KOPT-K1 (cell line): ENCODE results near the gene LRP8.

Experiments used
- H3K27ac ChIP-seq: fragments of 200-600 bp; sonication (generic); 2 replicates; pipeline ENCODE4 v1.5.1; 2016; ENCODE audit warnings: antibody characterized with exemption, mild to moderate bottlenecking, low read depth, low read length; ENCODE audit not compliant: poor library complexity, severe bottlenecking
- H3K36me3 ChIP-seq: fragments of 200-600 bp; sonication (generic); 2 replicates; pipeline ENCODE4 v1.5.1; 2017; ENCODE audit warnings: antibody characterized with exemption, mild to moderate bottlenecking, low read length, moderate library complexity; ENCODE audit not compliant: insufficient read depth
- H3K9me3 ChIP-seq: fragments of 200-600 bp; sonication (generic); 2 replicates; pipeline ENCODE4 v1.5.1; 2017; ENCODE audit warnings: antibody characterized with exemption, low read length, mild to moderate bottlenecking; ENCODE audit not compliant: insufficient read depth, poor library complexity, severe bottlenecking

Gene LRP8

GRCh38 chr1:53336146-53336545 lies 8.3 kb upstream of the LRP8 start:
- H3K36me3 ChIP-seq = no peaks in the 10 kb centered on the region
- no peaks in the 10 kb centered on the region for H3K9me3 ChIP-seq
- H3K27ac ChIP-seq = no peak overlapping the region

DNA sequence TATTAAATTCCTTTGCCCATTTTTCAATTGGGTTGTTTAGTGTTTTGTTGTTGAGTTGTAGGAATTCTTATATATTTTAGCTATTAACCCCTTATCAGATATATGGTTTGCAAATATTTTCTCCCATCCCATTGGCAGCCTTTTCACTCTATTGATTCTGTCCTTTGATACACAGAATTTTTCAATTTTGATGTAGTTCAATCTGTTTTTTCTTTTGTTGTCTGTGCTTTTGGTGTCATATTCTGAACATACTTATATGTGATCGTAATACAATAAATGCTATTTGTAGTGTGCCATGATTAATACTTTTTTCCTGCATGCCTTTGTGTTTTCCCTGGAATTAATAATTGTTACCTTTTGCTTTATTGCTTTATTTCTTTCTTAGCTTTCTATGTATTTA lies 7.8 kb upstream of the LRP8 start:
- H3K9me3 ChIP-seq = no peaks in the 10 kb centered on the region
- H3K36me3 ChIP-seq = no peaks in the 10 kb centered on the region
- H3K27ac ChIP-seq = no peak overlapping the region

- no peaks in the 10 kb centered on the region for H3K36me3 ChIP-seq
- no peak overlapping the region for H3K27ac ChIP-seq
- H3K9me3 ChIP-seq = no peaks in the 10 kb centered on the region
Observed at GRCh38 chr1:53334781-53335180, 6.9 kb upstream of the LRP8 start.

DNA sequence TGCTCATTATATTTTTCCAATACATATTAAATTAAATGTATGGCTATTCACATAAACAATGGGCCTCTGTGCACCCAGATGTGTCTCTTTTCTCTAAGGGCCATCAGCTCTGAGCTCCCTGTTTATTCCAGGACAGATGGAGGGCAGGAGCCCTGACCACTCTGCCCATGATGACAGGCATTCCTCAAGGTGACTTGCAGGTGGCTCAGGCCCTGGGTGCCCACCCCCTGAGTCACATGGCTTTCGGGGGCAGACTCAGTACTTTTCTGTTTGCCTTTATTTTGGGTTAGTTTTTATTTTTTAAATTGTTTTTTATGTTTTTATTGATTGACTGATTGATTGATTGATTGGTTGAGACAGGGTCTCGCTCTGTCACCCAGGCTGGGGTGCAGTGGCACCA lies 6.4 kb upstream of the LRP8 start:
- no peaks in the 10 kb centered on the region for H3K36me3 ChIP-seq
- no peak overlapping the region for H3K27ac ChIP-seq
- H3K9me3 ChIP-seq = no peaks in the 10 kb centered on the region

- no peaks in the 10 kb centered on the region for H3K9me3 ChIP-seq
- no peaks in the 10 kb centered on the region for H3K36me3 ChIP-seq
- no peak overlapping the region for H3K27ac ChIP-seq
Observed at GRCh38 chr1:53332833-53333232, 5.0 kb upstream of the LRP8 start.

DNA sequence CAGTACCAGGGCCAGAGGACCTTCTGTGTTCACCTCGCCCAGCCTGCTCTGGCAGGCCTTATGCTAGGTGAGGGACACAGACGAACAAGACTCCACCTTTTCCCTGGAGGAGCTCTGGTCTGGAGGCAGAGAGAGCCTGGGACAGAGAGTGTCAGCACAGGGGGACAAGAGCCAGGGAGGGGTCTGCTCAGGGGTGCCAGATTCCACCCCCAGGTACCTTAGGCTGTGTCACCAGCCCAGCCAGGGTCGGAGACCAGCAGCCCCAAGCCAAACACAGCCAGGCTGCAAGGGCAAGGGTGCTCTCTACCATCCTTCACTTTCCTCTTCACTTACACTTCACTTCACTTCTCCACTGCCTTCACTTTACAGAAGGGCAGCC lies 4.3 kb upstream of the LRP8 start:
- no peak overlapping the region for H3K27ac ChIP-seq
- H3K9me3 ChIP-seq = no peaks in the 10 kb centered on the region
- no peaks in the 10 kb centered on the region for H3K36me3 ChIP-seq

DNA sequence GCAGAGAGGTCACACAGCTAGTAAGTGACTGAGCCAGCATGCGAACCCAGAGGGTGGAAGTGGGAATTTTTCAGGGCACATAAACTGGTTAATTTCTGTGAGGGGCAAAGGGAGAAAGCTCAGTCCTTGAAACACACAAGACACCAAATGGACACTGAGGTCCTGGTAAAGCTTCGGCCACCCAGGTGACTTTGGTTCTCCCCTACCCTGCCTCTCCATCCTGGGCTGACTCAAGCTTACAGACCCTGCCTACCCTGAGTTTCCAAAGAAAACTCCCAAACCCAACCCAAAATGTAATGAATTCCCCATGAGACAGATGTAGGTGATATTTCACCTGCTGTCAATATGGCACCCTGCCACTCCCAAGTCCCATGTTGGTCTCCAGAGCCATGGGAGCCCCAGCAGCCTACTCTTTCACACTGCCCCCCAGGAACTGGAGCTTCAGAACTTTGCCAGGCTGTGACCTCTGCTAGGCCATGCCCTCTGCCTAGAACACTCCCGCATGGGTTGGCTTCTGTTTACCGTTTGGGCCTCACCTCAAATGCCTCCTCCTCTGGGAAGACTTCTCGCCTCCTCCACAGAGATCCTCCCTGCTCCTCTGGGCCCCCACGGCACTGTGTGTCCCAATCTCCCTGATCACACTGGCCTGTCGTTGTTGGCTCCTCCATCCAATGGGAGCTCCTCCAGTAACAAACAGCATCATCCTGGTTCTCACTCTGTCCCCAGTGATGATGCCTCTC lies 3.7 kb upstream of the LRP8 start:
- H3K27ac ChIP-seq = no peak overlapping the region
- H3K36me3 ChIP-seq = no peaks in the 10 kb centered on the region
- H3K9me3 ChIP-seq = no peaks in the 10 kb centered on the region

DNA sequence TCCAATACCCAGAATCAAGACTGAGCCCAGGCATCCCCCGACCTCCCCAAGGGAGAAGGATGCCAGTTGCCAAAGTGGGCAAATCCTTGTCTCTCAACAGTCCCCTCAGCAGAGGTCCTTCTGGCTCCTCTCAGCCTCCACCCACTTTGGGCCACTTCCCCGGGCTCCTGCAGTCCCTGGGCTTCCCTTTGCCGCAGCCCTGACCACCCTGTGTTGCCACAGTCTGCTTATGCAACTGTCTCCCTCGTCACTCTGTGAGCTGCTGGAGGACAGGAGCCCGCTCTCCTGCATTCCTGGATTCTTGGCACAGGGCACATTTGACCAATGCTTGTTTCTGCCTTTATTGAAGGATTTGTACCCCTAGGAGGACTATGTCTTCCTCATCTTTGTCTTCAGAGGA lies 2.9 kb upstream of the LRP8 start:
- no peaks in the 10 kb centered on the region for H3K9me3 ChIP-seq
- no peak overlapping the region for H3K27ac ChIP-seq
- peaks cover 1% of the 10 kb centered on the region; the same call in 1 of the 2 replicates for H3K36me3 ChIP-seq

DNA sequence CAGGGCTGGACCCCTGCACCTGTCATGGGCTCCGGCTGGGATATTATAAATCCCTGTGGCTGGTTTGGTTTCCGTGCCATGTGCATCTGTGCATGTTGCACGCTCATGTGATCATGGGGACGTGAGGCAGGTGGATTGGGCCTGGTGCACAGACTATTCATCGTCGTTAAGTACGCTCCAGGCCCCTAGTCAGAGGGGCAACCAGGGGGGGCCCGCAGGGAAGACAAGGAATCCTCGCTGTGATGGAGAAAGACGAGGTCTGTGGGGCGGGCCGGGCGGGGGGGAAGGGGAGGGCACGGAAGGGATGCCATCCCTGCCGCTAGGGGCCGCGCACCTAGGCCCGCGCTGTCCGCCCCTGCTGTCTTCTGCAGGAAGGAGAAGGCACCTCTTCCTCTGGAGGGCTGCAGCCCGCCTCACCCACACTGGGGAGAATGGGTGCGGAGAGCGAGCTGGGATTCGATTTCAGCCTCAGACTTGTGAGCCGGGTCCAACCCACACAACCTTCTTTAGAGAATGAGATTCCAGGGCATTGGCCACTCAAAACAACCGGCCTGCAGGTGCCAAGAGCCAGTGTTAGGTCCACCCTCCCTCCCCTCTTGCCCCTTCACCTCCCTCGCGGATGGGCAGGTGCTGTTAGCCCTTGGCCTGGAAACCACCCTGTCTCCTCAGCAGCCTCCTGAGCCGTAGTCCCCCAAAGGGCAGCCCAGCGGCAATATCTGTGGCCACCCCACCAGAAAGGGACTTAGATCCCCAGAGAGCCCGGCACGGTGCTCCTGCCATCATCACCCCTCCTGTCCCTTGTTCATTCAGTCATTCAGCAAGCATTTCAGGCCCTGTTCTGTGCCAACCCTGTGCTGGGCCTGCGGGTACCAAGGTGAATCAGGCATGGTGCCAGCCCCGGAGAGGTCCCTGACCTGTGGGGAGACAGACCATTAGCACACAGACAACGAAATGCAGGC lies 950 bp upstream of the LRP8 start:
- peak overlapping the region; percentile 61 for H3K27ac ChIP-seq
- H3K36me3 ChIP-seq = peaks cover 21% of the 10 kb centered on the region
- no peaks in the 10 kb centered on the region for H3K9me3 ChIP-seq

- H3K9me3 ChIP-seq = no peaks in the 10 kb centered on the region
- peaks cover 36% of the 10 kb centered on the region for H3K36me3 ChIP-seq
- peak overlapping the region; percentile 94 for H3K27ac ChIP-seq
Observed at GRCh38 chr1:53327182-53327913, 522 bp downstream of the LRP8 start.

DNA sequence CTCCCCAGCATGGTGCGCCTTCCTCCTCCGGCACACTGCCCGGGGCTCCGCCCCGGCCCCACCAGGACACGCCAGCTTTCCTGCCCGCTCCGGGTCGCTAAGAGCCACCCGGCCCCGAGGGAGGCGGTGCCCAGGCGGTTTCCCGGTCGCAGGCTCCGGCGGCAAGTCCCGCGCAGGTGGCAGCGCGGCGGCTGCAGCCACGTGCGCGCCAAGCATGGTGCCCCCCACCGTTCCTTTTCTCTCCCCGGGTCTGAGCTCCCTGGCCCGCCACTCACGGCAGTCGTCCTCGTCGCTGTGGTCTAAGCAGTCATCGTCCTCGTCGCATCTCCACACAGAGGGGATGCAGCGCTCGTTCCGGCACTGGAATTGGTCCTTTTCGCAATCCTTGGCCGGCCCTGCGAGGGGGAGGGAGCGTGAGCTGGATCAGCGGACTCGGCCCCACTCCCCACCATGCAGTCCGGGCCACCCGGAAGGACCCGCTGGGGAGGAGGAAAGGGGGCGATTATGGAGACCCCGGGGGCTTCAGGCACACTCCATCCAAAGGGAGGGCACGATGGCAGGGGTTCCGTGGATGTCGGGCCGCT lies 1.2 kb downstream of the LRP8 start:
- Histone ChIP-seq H3K36me3 (peaks cover 42% of the 10 kb centered on the region), H3K9me3 (no peaks in the 10 kb centered on the region), H3K27ac (peak overlapping the region; percentile 94)

DNA sequence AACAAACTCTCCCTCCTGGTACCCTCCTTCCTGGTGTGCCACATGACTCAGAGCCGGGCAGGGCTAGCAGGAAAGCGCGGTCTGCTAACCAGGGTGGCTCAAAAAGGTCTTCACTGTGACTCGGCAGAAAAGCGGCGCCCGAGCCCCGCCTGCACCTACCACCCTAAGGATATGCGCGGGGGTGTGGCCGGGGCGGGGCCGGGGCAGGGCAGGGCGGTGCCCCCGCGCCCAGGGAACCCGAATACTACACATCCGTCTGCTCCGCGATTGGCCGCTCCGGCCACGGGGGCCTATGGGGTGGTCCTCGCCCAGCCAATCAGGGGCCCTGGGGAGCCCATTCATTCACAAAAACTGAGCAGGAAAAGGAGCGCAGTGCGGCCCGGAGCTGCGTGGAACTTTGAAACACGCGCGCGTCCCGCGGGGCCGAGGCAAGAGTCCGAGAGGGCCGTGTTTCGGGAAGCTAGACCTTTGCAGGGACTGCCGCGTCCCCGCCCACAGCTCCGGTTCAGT lies 1.7 kb downstream of the LRP8 start:
- Histone ChIP-seq H3K27ac (peak overlapping the region; percentile 94), H3K9me3 (no peaks in the 10 kb centered on the region), H3K36me3 (peaks cover 48% of the 10 kb centered on the region)

GRCh38 chr1:53325326-53326087 lies 2.4 kb downstream of the LRP8 start:
- peaks cover 54% of the 10 kb centered on the region for H3K36me3 ChIP-seq
- H3K9me3 ChIP-seq = no peaks in the 10 kb centered on the region
- peak overlapping the region; percentile 94 for H3K27ac ChIP-seq

GRCh38 chr1:53324728-53325297 lies 3.1 kb downstream of the LRP8 start:
- Histone ChIP-seq H3K36me3 (peaks cover 61% of the 10 kb centered on the region), H3K9me3 (no peaks in the 10 kb centered on the region), H3K27ac (peak overlapping the region; percentile 94)
